Left kidney (tissue), 2 donors: Measurements from ENCODE around the gene NLRC5. TPM values are rescaled to one million over a fixed set of nuclear protein-coding genes. Genes with fewer than 3 reads are reported as not detected.
"Not testable (repeated sequence)": the region's sequence is repeated elsewhere in the genome, so short reads cannot be mapped to it uniquely, and the experiment has no call there.

Experiments used
- DNase-seq: peaks from one replicate; pipeline ENCODE4 v3.0.0-alpha.2; 2013
- polyA plus RNA-seq: library from polyadenylated mRNA; unstranded; fragments of 120-200 nt; gene quantifications from one replicate; pipeline ENCODE4 v1.2.1, GENCODE V29; 2013; ENCODE audit not compliant: insufficient read length

The NLRC5 gene
- polyA plus RNA-seq, 1 donor, result 5.3 TPM

DNA sequence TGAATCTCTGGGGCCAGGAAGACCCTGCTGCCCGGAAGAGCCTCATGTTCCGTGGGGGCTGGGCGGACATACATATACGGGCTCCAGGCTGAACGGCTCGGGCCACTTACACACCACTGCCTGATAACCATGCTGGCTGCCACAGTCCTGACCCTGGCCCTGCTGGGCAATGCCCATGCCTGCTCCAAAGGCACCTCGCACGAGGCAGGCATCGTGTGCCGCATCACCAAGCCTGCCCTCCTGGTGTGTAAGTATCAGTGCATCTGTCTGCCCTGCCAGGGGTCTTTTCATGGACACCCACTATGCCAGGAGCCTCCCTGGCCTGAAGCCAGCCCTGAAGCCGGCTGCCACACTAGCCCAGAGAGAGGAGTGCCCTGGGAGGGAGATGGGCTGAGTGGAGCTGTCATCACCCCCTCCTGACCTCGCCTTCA, 27.5 kb upstream of the NLRC5 start, which contains the start of gene CETP:
TSS of gene CETP (plus strand) at position 100 of the 431 bp plus-strand sequence. CDS start at position 130, 30 bp downstream.
- no peak for DNase-seq

DNA sequence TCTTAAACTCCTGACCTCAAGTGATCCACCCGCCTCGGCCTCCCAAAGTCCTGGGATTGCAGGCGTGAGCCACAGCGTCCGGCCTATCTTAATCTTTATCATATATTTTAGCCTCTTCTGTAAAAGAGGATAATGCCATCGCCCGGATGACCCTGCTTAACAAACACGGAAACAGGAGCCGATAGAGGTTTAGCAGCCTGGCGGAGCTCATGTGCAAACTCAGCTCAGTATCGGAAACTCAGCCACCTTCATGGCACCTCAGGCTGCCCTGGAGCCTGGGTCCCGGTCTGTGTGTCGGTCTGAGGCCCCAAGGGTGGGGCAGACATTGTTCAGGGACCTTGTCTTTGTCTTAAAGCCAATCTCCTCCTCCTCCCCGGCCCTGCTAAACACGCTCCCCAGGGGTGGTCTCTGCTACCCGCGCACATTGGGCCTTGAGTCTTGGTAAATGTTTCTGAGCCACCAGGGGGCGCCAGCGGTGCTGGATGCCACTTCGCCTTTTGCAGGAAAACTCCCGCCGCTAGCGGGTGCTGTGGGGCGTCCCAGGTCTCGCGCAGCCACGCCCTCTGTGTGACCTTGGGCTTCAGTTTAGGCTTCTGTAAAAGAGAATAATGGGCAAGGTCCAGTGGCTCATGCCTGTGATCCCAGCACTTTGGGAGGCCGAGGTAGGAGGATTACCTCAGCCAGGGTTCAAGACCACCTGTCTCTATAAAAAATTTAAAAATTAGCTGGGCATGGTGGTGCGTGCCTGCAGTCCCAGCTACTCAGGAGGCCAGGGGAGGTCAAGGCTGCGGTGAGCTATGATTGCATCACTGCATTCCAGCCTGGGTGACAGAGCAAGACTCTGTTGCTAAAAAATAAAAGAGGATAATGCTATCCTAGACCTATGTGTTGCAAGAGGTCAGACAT, 24.9 kb upstream of the NLRC5 start:
- DNase-seq, result peak; percentile 70

DNA sequence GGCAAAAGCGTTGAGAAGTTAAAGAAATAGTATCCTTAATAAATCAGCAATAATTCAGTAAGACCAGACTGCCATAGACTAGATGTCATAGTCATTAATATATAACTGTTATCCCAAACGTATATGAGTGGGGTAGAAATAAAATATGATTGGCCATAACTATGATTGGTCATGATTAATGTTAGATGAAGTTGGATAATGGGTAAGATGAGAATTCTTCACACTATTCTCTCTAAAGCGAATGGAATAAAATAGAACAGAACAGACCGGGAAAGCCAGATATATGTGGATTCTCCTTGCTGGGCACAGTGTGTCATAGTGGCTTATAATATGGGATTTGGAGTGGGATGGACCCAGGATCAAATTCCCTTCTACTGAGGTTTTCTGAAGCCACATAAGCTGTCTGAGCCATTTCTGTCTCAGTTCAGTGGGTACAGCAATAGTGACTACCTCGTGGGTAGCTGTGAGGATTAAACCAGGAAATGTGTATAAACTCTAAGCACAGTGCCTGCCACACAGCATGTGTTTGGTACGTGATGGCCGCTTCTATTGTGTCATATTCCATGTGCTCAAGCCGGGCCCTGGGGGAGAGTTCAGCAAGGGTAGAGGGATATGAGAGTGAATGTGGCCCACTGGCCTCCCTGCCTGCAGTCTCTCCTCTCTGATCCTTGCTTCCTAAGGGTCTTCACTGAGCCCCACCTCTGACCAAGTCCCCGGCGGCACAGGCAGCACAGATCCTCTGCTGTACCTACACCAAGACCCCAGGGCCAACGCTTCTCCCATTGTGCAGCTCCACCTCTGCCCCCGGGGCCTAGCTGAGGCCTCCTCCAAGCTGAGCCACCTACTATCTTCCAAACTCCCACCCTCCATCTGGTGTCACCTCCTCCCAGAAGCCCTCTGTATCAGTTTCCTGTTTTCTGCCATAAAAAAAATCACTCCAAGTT, 23.9 kb upstream of the NLRC5 start:
- no peak for DNase-seq

DNA sequence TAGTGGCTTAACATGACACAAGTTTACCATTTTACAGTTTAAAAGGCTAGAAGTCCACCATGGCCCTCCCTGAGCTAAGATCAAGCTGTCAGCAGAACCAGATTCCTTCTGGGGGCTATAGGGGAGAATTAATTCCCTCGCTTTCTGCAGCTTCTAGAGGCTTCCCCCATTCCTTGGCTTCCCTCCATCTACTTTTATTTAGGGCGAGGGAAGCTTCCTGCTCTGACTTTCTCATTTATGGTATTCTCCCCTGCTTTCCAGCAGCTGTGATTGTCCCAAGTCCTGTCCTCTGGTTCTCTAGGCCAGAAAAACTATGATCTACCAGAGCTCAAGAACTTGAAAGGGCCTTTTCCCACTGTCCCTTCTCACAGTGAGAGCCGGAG, 23.3 kb upstream of the NLRC5 start:
- peak; percentile 47 for DNase-seq

DNA sequence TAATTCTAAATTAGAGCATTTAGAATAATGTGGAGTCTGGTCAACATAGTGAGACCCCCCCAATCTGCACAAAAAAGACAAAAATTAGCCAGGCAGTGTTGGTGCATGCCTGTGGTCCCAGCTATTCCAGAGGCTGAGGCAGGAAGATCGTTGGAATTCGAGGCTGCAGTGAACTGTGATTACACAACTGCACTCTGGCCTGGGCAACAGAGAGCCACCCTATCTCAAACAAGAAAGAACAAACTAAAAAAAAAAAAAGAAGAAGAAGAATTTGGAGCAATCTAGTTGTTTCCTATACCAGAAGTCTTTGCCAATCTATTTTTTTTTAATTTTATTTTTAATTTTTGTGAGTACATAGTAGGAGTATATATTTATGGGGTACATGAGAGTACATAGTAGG, 21.6 kb upstream of the NLRC5 start:
- DNase-seq, result no peak

DNA sequence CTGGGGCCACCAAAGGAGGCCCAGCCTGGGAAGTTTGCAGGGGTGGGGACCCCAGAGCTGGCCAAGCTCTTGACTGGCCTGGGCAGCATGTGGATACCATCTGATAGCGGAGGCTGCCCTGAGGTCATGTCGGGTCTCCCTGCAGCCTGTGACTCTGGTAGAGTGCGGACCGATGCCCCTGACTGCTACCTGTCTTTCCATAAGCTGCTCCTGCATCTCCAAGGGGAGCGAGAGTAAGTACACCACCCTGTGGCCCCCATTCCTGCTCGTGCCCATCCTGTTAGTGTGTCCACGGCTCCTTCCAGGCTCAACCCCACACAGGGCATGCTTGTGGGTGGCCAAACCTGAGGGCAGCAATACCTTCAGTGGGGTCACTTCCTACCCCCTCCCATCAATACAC, 19.6 kb upstream of the NLRC5 start:
- no peak for DNase-seq

DNA sequence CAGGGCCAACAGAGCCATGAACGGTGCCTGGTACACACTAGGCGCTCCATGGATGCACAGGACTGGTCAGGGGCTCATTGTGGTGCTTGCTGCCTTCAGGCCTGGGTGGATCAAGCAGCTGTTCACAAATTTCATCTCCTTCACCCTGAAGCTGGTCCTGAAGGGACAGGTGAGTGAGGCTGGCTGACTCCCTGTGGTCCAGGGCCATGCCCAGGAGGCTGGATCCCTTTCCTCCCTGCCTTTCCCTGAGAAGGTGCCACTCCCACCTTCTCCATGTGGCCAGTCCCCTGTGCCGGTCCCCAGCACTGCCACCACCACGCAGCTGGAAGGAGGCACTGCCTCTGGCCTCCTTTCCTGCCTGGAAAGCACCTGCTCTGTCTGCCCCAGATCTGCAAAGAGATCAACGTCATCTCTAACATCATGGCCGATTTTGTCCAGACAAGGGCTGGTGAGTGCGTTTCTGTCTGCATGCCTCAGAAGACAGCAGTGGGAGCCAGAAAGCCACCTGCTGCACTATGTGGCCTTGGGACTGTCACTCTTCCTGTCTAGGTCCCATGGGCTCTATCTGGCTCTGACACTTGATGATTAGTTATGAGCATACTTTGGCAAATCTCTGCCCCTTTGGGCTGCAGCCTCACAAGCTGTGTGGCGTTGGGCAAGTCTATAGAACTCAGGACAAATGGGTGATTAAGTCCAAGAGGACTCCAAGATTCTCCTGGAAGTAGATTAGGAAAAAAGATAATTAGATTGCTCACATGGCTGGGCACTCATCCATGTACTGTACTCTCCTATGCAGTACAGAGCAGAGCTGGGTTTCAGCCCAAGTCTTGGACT, 18.2 kb upstream of the NLRC5 start:
- DNase-seq, result no peak

DNA sequence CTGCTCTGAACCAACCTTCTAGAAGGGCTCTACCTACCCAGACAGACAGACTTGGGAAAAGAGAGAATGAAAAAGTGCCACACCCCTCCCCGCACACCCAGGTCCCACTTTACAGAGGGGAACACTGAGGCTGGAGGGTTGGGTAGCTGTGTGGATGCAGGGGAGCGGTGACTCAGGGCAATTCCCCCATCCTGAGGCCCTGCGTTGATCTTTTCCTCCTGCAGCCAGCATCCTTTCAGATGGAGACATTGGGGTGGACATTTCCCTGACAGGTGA, 17.7 kb upstream of the NLRC5 start:
- DNase-seq, result no peak

DNA sequence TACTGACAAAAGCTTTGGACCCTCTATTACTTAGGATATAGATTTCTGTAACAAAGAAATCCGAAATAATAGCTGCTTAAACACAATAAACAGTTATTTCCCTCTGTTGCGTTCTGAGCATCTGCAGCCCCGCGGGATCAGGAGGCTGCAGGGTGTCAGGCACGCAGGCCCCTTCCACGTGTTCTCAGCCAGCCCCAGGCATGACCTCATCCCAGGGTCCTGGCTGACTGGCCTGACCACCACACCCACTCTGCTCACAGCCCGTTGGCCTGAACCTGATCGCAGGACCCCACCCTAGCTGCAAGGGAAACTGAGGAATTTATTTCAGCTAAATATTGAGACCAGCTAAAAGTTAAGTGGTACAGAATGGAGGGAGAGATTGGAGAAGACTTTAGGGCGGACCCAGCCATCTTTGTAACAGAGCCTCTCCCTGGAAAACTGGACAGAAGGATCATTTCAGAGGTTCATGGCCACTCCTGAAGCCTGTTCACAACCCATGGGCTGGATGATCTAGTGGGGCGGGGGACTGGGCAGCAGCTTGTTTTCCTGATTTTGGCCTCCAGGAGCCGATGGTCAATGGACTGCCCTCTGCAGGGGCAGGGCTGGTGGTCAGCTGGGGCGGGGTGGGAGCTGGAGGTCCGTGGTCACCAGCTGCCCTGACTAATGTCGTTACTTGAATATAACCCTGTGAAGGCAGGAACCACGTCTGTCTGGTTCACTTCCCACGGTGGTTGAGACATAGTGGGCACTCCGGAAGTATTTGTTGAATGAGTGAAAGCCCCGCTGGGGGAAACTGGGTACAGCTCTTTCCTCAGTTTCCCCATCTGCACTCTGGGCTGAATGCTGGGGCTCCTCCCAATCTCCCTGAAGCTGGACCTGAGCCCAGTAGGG, 16.7 kb upstream of the NLRC5 start:
- no peak for DNase-seq

DNA sequence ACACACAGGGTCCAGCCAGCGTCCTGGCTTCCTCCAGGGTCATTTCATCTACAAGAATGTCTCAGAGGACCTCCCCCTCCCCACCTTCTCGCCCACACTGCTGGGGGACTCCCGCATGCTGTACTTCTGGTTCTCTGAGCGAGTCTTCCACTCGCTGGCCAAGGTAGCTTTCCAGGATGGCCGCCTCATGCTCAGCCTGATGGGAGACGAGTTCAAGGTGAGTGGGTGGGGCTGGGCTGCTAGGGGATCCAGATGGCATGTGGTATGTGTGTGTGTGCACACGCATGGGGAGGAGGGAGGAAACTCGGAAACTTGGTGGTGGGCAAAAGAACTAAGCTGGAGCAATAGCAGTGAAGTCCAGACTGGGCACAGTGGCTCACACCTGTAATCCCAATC, 16.1 kb upstream of the NLRC5 start:
- no peak for DNase-seq

DNA sequence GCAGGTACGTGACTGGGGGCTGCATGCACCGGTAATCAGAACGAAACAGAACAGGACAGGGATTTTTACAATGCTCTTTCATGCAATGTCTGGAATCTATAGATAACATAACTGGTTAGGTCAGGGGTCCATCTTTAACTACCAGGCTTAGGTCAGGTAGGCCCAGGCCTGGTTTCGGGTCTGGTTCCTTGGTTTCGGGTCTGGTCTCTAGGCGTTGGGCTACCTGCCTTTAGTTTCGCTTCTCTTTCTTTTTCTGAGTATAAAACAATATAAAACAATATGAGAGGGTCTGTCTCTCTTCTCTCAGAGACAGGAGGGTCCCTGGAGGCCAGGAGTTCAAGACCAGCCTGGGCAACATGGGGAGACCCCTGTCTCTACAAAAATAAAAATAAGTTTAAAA, 15.5 kb upstream of the NLRC5 start:
- not testable (repeated sequence) for DNase-seq

DNA sequence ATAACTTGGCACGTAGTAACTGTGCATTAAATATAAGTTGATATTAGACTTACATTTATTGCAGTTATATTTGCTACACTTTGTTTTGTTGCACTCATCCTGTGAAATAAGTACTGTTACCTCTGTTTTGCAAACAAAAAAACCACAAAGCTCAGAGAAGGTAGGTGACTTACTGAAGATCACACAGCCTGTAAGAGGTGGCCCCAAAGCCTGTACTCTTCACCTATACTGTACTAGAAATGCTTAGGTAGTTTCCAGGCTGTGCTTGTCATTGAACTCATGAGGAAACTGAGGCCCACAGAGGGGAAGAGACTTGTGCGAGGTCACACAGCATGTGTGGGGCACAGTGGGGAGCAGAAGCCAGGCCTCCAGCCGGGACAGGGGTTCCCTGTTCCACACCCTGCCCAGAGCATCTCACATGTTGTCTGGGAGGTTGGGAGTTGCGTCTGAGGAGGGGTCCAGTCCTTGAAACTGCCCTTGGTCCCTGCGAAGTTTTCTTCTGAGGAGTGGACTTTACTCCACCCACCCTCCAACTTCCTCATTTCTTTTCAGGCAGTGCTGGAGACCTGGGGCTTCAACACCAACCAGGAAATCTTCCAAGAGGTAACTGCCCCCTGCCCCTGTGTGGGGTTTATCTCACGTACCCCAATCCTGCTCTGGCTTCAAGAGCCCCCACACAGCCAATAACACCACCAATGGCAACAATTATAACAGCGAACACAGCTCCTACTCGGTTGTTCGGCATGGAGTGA, 14.6 kb upstream of the NLRC5 start:
- no peak for DNase-seq

DNA sequence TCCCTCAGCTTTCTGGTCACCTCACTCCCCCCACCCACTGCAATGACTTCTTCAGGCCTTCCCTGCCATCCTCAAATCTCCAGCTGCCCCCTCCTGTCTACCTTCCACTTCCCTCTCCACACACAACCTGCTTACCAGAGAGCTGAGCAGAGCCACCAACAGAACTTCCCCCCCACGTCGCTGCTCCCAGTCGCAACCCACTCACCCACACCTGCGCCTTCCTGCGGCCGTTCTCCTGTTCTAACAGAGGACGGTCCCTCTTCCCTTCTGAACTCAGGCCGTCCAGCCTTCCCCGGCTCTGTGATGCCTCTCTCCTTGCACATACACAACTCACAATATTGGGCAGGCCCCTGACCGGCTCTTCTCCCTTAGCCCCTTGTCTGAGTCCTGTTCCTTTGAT, 13.6 kb upstream of the NLRC5 start:
- DNase-seq, result no peak

DNA sequence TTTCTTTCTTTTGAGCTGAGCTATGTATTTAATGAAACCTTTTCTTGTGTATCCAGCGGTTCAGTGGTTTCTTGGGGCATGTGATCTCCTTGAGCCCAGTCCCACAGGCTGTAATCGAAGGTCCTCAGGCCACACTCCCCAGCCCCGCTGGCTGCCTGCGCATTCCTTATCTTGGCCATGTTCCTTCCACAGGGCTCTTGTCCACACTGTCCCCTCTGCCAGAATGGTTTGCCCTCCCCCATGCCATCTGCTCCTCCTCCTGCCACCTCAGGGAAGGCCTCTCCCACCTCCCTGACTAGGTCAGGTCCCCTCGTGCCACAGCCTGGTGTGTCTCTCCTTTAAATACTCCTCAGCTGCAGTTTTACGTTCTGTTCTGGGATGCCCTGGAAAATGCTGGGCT, 12.1 kb upstream of the NLRC5 start:
- DNase-seq, result no peak

DNA sequence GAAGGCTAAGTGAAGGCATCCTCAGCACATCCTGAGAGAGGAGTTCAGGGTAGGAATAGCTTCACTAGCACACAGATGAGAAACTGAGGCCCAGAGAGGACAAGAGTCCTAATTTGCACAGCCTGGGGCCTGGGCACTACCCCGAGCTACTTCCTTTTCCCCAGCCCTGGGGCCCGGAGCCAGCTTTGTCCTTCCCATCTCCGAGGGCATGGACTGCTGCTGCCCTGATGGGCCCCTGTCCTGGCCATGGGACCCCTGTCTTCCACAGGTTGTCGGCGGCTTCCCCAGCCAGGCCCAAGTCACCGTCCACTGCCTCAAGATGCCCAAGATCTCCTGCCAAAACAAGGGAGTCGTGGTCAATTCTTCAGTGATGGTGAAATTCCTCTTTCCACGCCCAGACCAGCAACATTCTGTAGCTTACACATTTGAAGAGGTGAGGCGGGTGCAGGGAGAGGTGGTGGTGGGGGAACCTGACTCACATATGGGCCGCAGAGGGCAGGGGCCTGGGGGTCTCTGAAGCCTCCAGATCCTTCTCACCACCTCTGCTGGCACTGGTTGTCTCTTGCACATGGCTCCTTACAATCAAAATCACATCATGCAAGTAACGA, 11.4 kb upstream of the NLRC5 start:
- DNase-seq, result no peak

DNA sequence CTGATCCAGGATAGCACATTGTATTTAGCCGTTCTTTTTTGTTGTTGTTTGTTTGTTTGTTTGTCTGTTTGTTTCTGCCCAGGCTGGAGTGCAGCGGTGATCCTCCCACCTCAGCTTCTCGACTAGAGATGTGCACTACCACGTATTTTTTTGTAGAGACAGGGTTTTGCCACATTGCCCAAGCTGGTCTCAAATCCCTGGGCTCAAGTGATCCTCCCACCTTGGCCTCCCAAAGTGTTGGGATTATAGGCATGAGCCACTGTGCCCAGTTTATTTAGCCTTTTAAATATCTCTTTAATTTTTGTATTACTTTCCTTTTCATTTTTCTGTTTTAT, 9.2 kb upstream of the NLRC5 start:
- DNase-seq, result no peak

DNA sequence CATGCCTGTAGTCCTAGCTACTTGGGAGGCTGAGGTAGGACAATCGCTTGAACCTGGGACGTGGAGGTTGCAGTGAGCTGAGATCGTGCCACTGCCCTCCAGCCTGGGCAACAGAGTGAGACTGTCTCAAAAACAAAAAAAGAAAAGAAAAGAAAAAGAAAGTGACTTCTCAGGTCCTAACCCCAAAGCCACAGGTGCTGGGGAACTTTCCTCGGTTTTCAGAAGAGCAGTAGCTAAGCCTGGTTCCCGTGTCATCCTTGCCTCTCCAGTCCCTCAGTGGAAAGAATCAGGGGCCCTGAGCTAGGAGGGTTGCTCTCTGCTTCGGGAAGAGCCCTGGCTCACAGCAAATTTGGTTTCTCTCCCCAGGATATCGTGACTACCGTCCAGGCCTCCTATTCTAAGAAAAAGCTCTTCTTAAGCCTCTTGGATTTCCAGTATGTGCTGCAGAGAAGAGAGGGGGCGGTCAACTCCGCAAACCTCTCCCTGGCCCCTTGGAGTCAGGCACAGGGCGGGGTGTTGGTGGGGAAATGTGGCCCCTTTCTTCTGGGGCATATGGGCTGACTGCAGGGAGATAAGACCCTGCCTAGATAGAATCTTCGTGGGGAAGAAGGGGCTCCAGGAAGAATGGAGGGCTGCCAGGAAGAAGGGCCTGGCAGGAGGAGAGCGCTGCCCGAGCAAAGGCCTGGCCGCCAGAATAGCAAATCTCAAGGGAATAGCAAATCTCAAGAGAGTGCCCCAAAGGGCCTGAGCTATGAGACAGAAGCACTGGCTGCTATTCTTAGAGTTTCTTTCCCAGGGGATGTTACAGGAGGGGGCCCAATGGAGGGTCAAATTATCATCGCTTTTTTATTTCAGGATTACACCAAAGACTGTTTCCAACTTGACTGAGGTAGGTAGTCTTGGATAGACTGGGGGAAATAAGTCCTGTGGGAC, 8.3 kb upstream of the NLRC5 start:
- DNase-seq, result no peak

DNA sequence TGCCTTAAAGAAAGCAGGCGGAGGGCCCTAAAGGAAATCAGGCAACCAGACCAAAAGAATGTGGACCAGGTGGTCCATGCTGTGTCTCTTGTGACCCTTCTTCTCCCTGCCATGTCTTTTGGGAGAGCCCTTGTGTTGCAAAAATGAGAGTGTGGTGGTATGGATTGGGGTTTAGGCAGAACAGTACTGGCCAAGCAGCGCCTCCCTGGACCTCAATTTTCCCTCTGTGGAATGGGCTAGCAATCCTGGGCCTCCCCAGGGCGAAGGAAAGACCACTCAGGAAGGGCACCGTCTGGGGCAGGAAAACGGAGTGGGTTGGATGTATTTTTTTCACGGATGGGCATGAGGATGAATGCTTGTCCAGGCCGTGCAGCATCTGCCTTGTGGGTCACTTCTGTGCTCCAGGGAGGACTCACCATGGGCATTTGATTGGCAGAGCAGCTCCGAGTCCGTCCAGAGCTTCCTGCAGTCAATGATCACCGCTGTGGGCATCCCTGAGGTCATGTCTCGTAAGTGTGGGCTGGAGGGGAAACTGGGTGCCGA, 7.6 kb upstream of the NLRC5 start:
- no peak for DNase-seq

DNA sequence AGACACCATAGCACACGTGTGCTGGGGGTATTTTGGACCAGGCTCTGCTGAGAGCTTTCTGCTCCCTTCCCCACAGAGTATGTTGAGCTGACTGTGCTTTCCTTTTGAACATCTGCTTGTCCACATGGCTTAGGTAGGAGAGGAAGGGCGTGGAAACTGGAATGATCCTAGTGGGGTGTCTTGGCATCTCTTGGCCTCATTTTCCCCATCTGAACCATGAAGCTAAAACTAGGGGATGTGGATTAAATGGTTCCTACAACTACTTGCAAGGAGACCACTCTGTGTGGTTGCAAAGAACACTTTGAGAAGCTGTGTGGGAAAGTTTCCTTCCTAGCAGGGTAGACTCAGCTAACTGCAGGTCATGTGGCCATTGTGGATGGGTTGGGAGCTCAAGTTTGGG, 6.7 kb upstream of the NLRC5 start:
- DNase-seq, result no peak
